ENCODE data around the gene DTNB.
"Not testable (repeated sequence)": the region's sequence is repeated elsewhere in the genome, so short reads cannot be mapped to it uniquely, and the experiment has no call there.

DTNB gene

GRCh38 chr2:25602333-25602723 lies 71.0 kb downstream of the DTNB start:
- Histone ChIP-seq H3K27ac (ENCODE audit: low read depth, low read length) (no peak overlapping the region), H3F3A (ENCODE audit: insufficient read depth) (no peaks in the 10 kb centered on the region), H3K4me2 (ENCODE audit: low read depth, low read length, poor library complexity, severe bottlenecking) (no peak overlapping the region), H3K36me3 (ENCODE audit: low read length) (no peaks in the 10 kb centered on the region), H3K79me2 (ENCODE audit: insufficient read depth, low read length) (no peaks in the 10 kb centered on the region), H3K4me3 (ENCODE audit: insufficient read depth, low read length, poor library complexity, severe bottlenecking) (no peak overlapping the region), H2AFZ (ENCODE audit: low read depth, low read length, severe bottlenecking) (no peak overlapping the region), H3K27me3 (ENCODE audit: low read length) (no peaks in the 10 kb centered on the region), H3K9me3 (ENCODE audit: insufficient read depth, low read length) (no peaks in the 10 kb centered on the region), H4K20me1 (ENCODE audit: low read depth, low read length) (no peaks in the 10 kb centered on the region), H3K9ac (ENCODE audit: low read length) (no peak overlapping the region), H3K9me2 (replicated peaks; ENCODE audit: insufficient read depth, low read length) (no peaks in the 10 kb centered on the region)
- TF ChIP-seq, protein P1, sequence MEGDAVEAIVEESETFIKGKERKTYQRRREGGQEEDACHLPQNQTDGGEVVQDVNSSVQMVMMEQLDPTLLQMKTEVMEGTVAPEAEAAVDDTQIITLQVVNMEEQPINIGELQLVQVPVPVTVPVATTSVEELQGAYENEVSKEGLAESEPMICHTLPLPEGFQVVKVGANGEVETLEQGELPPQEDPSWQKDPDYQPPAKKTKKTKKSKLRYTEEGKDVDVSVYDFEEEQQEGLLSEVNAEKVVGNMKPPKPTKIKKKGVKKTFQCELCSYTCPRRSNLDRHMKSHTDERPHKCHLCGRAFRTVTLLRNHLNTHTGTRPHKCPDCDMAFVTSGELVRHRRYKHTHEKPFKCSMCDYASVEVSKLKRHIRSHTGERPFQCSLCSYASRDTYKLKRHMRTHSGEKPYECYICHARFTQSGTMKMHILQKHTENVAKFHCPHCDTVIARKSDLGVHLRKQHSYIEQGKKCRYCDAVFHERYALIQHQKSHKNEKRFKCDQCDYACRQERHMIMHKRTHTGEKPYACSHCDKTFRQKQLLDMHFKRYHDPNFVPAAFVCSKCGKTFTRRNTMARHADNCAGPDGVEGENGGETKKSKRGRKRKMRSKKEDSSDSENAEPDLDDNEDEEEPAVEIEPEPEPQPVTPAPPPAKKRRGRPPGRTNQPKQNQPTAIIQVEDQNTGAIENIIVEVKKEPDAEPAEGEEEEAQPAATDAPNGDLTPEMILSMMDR (IDR thresholded peaks at IDR 0.05; ENCODE audit: insufficient read depth, low read length, poor library complexity, severe bottlenecking) = no peak
- TF ChIP-seq EZH2phosphoT487 (conservative IDR thresholded peaks at IDR 0.05; ENCODE audit: low read length) = no peak

- not testable (repeated sequence) for H3K27me3 ChIP-seq (ENCODE audit: low read length); H3K4me3 ChIP-seq (ENCODE audit: insufficient read depth, low read length, poor library complexity, severe bottlenecking); H3K36me3 ChIP-seq (ENCODE audit: low read length); H3K4me2 ChIP-seq (ENCODE audit: low read depth, low read length, poor library complexity, severe bottlenecking); H3K9me2 ChIP-seq (replicated peaks; ENCODE audit: insufficient read depth, low read length); H3F3A ChIP-seq (ENCODE audit: insufficient read depth); H3K9ac ChIP-seq (ENCODE audit: low read length); H4K20me1 ChIP-seq (ENCODE audit: low read depth, low read length); H3K9me3 ChIP-seq (ENCODE audit: insufficient read depth, low read length); H3K27ac ChIP-seq (ENCODE audit: low read depth, low read length); H3K79me2 ChIP-seq (ENCODE audit: insufficient read depth, low read length); H2AFZ ChIP-seq (ENCODE audit: low read depth, low read length, severe bottlenecking)
Observed at GRCh38 chr2:25601711-25602332, 71.6 kb downstream of the DTNB start.

DNA sequence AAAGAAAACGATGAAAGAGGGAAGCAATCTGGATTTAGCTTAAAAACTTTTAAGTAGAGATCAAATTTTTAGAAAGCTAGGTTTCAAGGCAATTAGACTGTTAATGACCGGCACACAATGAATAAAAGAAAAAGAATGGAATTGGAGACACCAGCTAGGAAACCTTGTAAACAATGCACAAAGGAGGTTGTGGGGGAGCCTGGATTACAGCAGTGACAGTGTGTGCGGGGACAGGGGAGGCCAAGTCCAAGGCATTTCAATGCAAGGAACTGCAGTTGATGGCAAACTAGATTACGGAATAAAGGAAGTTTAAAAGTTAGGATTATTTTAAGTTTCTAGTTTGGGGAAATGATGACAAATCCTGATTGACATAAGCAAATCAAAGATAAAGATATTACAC lies 74.5 kb downstream of the DTNB start:
- Histone ChIP-seq H3K36me3 (ENCODE audit: low read length) (no peaks in the 10 kb centered on the region), H4K20me1 (ENCODE audit: low read depth, low read length) (no peaks in the 10 kb centered on the region), H3K79me2 (ENCODE audit: insufficient read depth, low read length) (no peaks in the 10 kb centered on the region), H3F3A (ENCODE audit: insufficient read depth) (no peaks in the 10 kb centered on the region), H3K9me3 (ENCODE audit: insufficient read depth, low read length) (no peaks in the 10 kb centered on the region), H3K27ac (ENCODE audit: low read depth, low read length) (no peak overlapping the region), H2AFZ (ENCODE audit: low read depth, low read length, severe bottlenecking) (no peak overlapping the region), H3K4me2 (ENCODE audit: low read depth, low read length, poor library complexity, severe bottlenecking) (no peak overlapping the region), H3K4me3 (ENCODE audit: insufficient read depth, low read length, poor library complexity, severe bottlenecking) (no peak overlapping the region), H3K9me2 (replicated peaks; ENCODE audit: insufficient read depth, low read length) (no peaks in the 10 kb centered on the region), H3K9ac (ENCODE audit: low read length) (no peak overlapping the region), H3K27me3 (ENCODE audit: low read length) (no peaks in the 10 kb centered on the region)
- TF ChIP-seq EZH2phosphoT487 (conservative IDR thresholded peaks at IDR 0.05; ENCODE audit: low read length) = no peak
- TF ChIP-seq, protein P1 (IDR thresholded peaks at IDR 0.05; ENCODE audit: insufficient read depth, low read length, poor library complexity, severe bottlenecking) = no peak

GRCh38 chr2:25598332-25598731 lies 75.0 kb downstream of the DTNB start:
- H3K9me2 ChIP-seq (replicated peaks; ENCODE audit: insufficient read depth, low read length) = no peaks in the 10 kb centered on the region
- no peaks in the 10 kb centered on the region for H3K9me3 ChIP-seq (ENCODE audit: insufficient read depth, low read length)
- no peak overlapping the region for H3K4me3 ChIP-seq (ENCODE audit: insufficient read depth, low read length, poor library complexity, severe bottlenecking)
- no peaks in the 10 kb centered on the region for H3K27me3 ChIP-seq (ENCODE audit: low read length)
- no peaks in the 10 kb centered on the region for H4K20me1 ChIP-seq (ENCODE audit: low read depth, low read length)
- H3K27ac ChIP-seq (ENCODE audit: low read depth, low read length) = no peak overlapping the region
- TF ChIP-seq, protein P1 (IDR thresholded peaks at IDR 0.05; ENCODE audit: insufficient read depth, low read length, poor library complexity, severe bottlenecking) = no peak
- TF ChIP-seq EZH2phosphoT487 (conservative IDR thresholded peaks at IDR 0.05; ENCODE audit: low read length) = no peak
- no peak overlapping the region for H2AFZ ChIP-seq (ENCODE audit: low read depth, low read length, severe bottlenecking)
- H3F3A ChIP-seq (ENCODE audit: insufficient read depth) = no peaks in the 10 kb centered on the region
- no peak overlapping the region for H3K4me2 ChIP-seq (ENCODE audit: low read depth, low read length, poor library complexity, severe bottlenecking)
- no peaks in the 10 kb centered on the region for H3K79me2 ChIP-seq (ENCODE audit: insufficient read depth, low read length)
- H3K9ac ChIP-seq (ENCODE audit: low read length) = no peak overlapping the region
- H3K36me3 ChIP-seq (ENCODE audit: low read length) = no peaks in the 10 kb centered on the region
